GM21737 (cell line): ENCODE data around the gene P4HA2.

Source experiments
- ATAC-seq: cut with Tn5 transposase; IDR thresholded peaks from one replicate; pipeline ENCODE4 v1.9.1; 2021; ENCODE audit warnings: mild to moderate bottlenecking, moderate library complexity; ENCODE audit not compliant: unreplicated experiment

P4HA2 gene

GRCh38 chr5:132265336-132266030 lies 37.8 kb upstream of the P4HA2 start:
- ATAC-seq, result no peak

GRCh38 chr5:132264546-132265335 lies 37.1 kb upstream of the P4HA2 start:
- ATAC-seq, result no peak

- ATAC-seq, result no peak
These were observed 36.1 kb upstream of the P4HA2 start for GRCh38 chr5:132263548-132264261.

GRCh38 chr5:132262882-132263547 lies 35.4 kb upstream of the P4HA2 start:
- no peak for ATAC-seq

- ATAC-seq, result no peak
These were observed 34.5 kb upstream of the P4HA2 start for GRCh38 chr5:132261881-132262845.

GRCh38 chr5:132260714-132261551 lies 33.3 kb upstream of the P4HA2 start:
- ATAC-seq, result no peak

GRCh38 chr5:132260051-132260450 lies 32.4 kb upstream of the P4HA2 start:
- no peak for ATAC-seq

GRCh38 chr5:132259069-132259851 lies 31.6 kb upstream of the P4HA2 start:
- ATAC-seq, result no peak

- ATAC-seq, result no peak
These were observed 30.7 kb upstream of the P4HA2 start for GRCh38 chr5:132258102-132259068.

GRCh38 chr5:132257131-132258101 lies 29.8 kb upstream of the P4HA2 start, which contains the start of gene PDLIM4:
Gene PDLIM4 (plus strand): TSS chr5:132257696. CDS start chr5:132257735, 39 bp downstream.
- ATAC-seq, result no peak

- ATAC-seq, result no peak
These were observed 29.1 kb upstream of the P4HA2 start for GRCh38 chr5:132256783-132257130.

GRCh38 chr5:132256086-132256782 lies 28.6 kb upstream of the P4HA2 start:
- no peak for ATAC-seq

- ATAC-seq, result no peak
These were observed 26.8 kb upstream of the P4HA2 start for GRCh38 chr5:132254321-132254977.

GRCh38 chr5:132253452-132254320 lies 26.0 kb upstream of the P4HA2 start:
- no peak for ATAC-seq
